ENCODE data around the gene RPTOR. TPM values are rescaled to one million over a fixed set of nuclear protein-coding genes. Genes with fewer than 3 reads are reported as not detected.
A peak's percentile ranks its signal among the peaks of the same experiment; 100 is the strongest.

Gene RPTOR
- total and polyA plus RNA-seq, 2 donors = 8.1 to 10.3 TPM

DNA sequence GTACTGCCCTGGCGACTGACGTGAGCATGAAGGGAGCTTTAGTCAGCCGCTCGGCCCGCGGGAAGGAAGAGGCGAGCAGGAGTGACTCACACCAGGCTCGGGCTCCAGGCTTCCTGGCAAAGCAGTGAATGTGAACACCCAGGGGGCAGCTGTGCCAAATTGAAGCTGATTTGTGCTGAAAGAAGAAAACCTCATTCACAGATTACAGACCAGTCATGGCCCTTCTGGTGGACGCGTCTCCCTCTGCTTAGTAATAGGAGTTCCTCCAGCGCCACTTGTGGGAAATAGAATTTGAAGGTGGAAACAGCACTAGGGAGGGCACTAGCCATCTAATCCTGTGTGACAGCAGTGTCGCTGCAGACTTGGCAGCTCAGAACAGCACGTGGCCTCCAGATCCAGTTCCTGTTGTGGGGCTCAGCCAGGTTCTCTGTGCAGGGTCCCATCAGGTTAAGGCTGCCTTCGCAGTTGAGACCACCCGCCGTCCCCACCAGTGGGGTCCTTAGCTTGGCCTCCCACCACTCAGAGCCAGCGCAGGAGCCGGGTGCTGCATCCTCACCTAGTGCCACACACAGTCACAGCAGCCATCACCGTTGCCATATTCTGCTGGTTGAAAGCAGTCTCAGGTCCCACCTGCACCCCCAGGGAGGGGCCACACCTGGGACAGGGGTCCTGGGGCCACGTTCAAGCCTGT, 282.5 kb downstream of the RPTOR start:
- peak in 1 of 9 donors; percentile 27 for DNase-seq (ENCODE audit: low read depth in 6 of 9, low spot score in 9 of 9)
- H3K36me3 ChIP-seq (ENCODE audit: control insufficient read depth in 2 of 2, insufficient read depth in 2 of 2, low read length in 1 of 2) = peaks cover 57 to 72% of the 10 kb centered on the region in 2 donors
- H3K27me3 ChIP-seq (ENCODE audit: control insufficient read depth in 2 of 2, insufficient read depth in 1 of 2, low read length in 1 of 2) = no peaks in the 10 kb centered on the region
- peak overlapping the region; percentile 1 to 53 for H3K27ac ChIP-seq (ENCODE audit: low read depth in 1 of 2, low read length in 1 of 2)
- 53% methylated on average over 20 of the region's 20 CpGs for WGBS
- H3K9me3 ChIP-seq (ENCODE audit: control insufficient read depth in 2 of 2, insufficient read depth in 1 of 2, low read length in 1 of 2) = peaks cover 0 to 6% of the 10 kb centered on the region in 2 donors
- no peak overlapping the region for H3K4me3 ChIP-seq (ENCODE audit: low read length in 2 of 2)
- H3K4me1 ChIP-seq (ENCODE audit: control insufficient read depth in 2 of 2, insufficient read depth in 2 of 2, low read length in 2 of 2) = peaks cover 6 to 39% of the 10 kb centered on the region in 2 donors

DNA sequence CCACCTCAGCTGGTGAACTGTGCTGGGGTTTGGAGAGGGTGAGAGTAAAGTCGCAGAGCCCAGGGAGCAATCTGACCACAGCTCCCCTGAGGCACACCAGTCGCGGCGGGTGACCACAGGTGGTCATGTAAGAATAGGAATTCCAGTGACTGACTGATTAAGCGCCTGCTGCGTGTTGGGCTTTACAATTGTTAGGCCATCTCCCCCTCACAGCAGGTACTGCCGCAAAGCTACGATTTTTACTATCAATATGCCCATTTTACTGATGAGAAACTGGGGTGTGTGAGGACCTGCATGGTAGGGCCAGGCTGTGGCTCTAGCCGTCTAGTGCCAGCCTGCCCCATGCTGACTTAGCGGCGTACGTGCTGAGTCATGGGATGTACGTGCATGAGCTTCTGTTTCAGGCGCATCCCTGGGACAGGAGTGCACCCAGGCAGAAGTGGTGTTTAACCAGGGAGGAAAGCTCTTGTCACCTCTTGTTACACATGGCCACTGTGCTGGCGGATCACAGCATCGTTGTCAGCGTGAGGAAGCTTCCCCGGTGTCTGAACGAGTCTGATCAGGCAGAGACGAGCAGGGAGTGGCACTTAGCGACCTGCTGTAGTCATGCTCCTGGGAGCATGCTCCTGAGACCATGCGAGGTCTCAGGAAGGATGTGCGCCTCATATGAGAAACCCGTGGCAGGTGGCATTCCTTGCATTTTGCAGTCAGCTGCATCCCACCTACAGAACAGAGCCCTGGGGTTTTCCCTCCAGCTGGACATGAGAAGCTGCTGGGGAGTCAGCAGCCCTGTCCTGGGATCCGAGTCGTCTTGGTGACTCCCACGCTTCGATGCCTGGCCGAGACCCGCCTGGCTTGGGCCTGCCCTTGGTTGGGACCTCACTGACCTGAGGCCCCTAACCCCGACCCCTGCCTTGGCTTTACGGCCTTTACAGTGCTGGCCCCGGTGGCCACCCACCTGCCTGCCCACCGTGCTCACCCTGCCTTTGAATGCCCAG, 283.3 kb downstream of the RPTOR start:
- H3K27me3 ChIP-seq (ENCODE audit: control insufficient read depth in 2 of 2, insufficient read depth in 1 of 2, low read length in 1 of 2) = no peaks in the 10 kb centered on the region
- peak overlapping the region in 1 of 2 donors; percentile 13 for H3K27ac ChIP-seq (ENCODE audit: low read depth in 1 of 2, low read length in 1 of 2)
- H3K4me3 ChIP-seq (ENCODE audit: low read length in 2 of 2) = no peak overlapping the region
- peaks cover 13 to 47% of the 10 kb centered on the region in 2 donors for H3K4me1 ChIP-seq (ENCODE audit: control insufficient read depth in 2 of 2, insufficient read depth in 2 of 2, low read length in 2 of 2)
- no peak for DNase-seq (ENCODE audit: low read depth in 6 of 9, low spot score in 9 of 9)
- peaks cover 0 to 6% of the 10 kb centered on the region in 2 donors for H3K9me3 ChIP-seq (ENCODE audit: control insufficient read depth in 2 of 2, insufficient read depth in 1 of 2, low read length in 1 of 2)
- H3K36me3 ChIP-seq (ENCODE audit: control insufficient read depth in 2 of 2, insufficient read depth in 2 of 2, low read length in 1 of 2) = peaks cover 50 to 63% of the 10 kb centered on the region in 2 donors
- 91% methylated on average over 34 of the region's 34 CpGs for WGBS

DNA sequence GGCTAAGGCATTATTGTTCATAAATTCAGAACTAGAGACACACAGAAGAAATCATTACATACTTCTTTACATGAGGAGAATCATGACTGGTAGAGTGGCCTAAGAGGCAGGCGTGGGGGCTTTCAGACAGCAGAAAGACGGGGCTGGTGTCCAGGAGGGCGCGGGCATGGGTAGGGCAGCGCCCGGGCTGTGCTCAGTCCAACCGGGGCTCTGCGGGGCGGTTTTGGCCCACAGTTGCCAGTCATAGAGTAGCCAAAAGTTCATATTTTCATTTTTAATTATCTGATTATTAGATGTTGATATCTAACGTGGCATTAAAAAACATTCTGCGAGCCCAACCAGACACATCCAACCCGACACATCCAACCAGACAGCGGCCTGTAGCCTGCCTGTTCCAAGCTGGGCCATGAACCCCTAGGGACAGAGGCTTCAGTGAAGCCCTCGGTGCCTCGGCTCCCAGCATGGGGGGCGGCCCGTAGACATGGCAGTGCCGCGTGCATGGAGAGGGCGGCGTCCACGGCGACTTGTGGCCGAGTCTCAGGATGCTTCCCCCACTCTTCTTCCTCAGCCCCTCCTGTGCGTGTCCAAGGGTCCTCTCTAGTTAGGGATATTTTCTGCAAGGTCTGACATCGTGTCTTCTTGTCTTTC, 284.7 kb downstream of the RPTOR start:
- Histone ChIP-seq H3K4me1 (ENCODE audit: control insufficient read depth in 2 of 2, insufficient read depth in 2 of 2, low read length in 2 of 2) (peaks cover 13 to 60% of the 10 kb centered on the region in 2 donors), H3K4me3 (ENCODE audit: low read length in 2 of 2) (no peak overlapping the region), H3K27ac (ENCODE audit: low read depth in 1 of 2, low read length in 1 of 2) (no peak overlapping the region), H3K36me3 (ENCODE audit: control insufficient read depth in 2 of 2, insufficient read depth in 2 of 2, low read length in 1 of 2) (peaks cover 45 to 51% of the 10 kb centered on the region in 2 donors), H3K27me3 (ENCODE audit: control insufficient read depth in 2 of 2, insufficient read depth in 1 of 2, low read length in 1 of 2) (no peaks in the 10 kb centered on the region), H3K9me3 (ENCODE audit: control insufficient read depth in 2 of 2, insufficient read depth in 1 of 2, low read length in 1 of 2) (peaks cover 0 to 6% of the 10 kb centered on the region in 2 donors)
- WGBS = 95% methylated on average over 26 of the region's 26 CpGs
- no peak for DNase-seq (ENCODE audit: low read depth in 6 of 9, low spot score in 9 of 9)

DNA sequence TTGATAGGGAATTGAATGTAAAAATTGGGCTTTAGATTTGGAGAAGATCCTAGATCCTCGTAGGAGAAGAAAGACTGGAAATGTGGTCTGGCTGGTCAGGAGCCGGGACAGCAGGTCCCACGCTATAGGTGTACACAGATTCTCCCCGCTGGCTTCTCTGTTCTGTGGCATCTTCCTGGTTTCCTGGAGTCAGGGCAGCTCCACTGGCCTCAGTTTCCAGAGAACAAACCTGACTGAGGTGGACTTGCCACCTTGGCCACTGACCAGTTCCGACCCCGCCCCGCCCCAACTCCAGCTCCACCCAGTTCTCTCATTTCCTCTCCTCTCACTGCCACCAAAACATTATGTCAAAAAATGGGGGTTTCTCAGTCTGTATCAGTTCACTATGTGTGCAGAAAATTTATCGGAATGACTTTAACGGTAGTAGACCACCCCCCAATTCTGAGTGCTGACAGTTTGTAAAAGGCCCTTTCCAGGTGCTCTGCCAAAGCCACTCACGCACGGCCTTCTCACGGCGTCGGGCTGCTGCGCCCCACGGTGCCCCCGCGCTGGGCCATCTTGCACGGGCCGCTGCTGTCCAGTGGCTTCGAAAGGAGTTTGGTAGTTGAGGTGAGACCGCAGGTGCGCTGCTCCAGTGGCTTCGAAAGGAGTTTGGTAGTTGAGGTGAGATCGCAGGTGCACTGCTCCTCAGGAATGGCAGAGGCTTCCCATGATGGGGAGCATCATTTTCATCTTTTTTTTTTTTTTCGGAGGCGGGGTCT, 285.6 kb downstream of the RPTOR start:
- Histone ChIP-seq H3K27me3 (ENCODE audit: control insufficient read depth in 2 of 2, insufficient read depth in 1 of 2, low read length in 1 of 2) (no peaks in the 10 kb centered on the region), H3K4me1 (ENCODE audit: control insufficient read depth in 2 of 2, insufficient read depth in 2 of 2, low read length in 2 of 2) (peaks cover 13 to 63% of the 10 kb centered on the region in 2 donors), H3K4me3 (ENCODE audit: low read length in 2 of 2) (no peak overlapping the region), H3K27ac (ENCODE audit: low read depth in 1 of 2, low read length in 1 of 2) (no peak overlapping the region), H3K9me3 (ENCODE audit: control insufficient read depth in 2 of 2, insufficient read depth in 1 of 2, low read length in 1 of 2) (peaks cover 0 to 6% of the 10 kb centered on the region in 2 donors), H3K36me3 (ENCODE audit: control insufficient read depth in 2 of 2, insufficient read depth in 2 of 2, low read length in 1 of 2) (peaks cover 37 to 44% of the 10 kb centered on the region in 2 donors)
- DNase-seq (ENCODE audit: low read depth in 6 of 9, low spot score in 9 of 9) = no peak
- WGBS = 99% methylated on average over 27 of the region's 27 CpGs

DNA sequence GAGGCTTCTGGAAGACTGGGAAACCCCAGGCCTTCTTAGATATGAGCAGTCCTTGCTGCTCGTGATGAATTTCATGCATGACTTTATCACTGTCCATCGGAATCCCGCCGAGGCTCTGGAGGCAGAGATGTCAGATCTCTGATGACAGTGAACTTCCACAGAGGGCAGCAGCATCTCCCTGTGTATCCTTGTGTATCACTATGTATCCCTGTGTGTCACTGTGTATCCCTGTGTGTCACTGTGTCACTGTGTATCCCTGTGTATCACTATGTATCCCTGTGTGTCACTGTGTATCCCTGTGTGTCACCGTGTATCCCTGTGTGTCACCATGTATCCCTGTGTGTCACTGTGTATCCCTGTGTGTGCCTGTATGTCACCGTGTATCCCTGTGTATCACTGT, 286.9 kb downstream of the RPTOR start:
- DNase-seq (ENCODE audit: low read depth in 6 of 9, low spot score in 9 of 9) = no peak
- Histone ChIP-seq H3K27me3 (ENCODE audit: control insufficient read depth in 2 of 2, insufficient read depth in 1 of 2, low read length in 1 of 2) (no peaks in the 10 kb centered on the region), H3K27ac (ENCODE audit: low read depth in 1 of 2, low read length in 1 of 2) (peak overlapping the region in 1 of 2 donors; percentile 88), H3K9me3 (ENCODE audit: control insufficient read depth in 2 of 2, insufficient read depth in 1 of 2, low read length in 1 of 2) (peaks cover 0 to 2% of the 10 kb centered on the region in 2 donors), H3K36me3 (ENCODE audit: control insufficient read depth in 2 of 2, insufficient read depth in 2 of 2, low read length in 1 of 2) (peaks cover 27 to 34% of the 10 kb centered on the region in 2 donors), H3K4me1 (ENCODE audit: control insufficient read depth in 2 of 2, insufficient read depth in 2 of 2, low read length in 2 of 2) (peaks cover 10 to 56% of the 10 kb centered on the region in 2 donors), H3K4me3 (ENCODE audit: low read length in 2 of 2) (no peak overlapping the region)
- WGBS = 98% methylated on average over 6 of the region's 6 CpGs

DNA sequence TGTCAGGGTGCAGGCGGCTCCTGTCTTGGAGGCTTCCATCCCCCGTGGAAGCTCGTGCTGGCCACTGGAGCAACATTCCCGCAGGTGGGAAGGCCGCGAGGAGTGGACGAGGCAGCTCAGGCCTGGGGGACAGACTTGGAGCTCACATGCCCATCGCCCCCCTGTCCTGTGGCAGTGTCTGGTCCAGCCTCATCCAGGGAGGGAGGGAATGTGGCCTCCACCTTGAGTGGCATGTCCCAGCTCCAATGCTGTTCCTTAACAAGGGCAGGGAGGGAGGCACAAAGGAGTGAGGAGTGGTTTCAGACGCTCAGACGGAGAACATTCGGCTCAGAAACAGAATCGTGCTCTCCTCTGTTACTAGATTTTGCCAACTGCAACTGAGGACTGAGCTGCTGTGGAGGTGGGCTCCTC, 287.6 kb downstream of the RPTOR start:
- no peak for DNase-seq (ENCODE audit: low read depth in 6 of 9, low spot score in 9 of 9)
- 86% methylated on average over 12 of the region's 12 CpGs for WGBS
- H3K36me3 ChIP-seq (ENCODE audit: control insufficient read depth in 2 of 2, insufficient read depth in 2 of 2, low read length in 1 of 2) = peaks cover 25 to 27% of the 10 kb centered on the region in 2 donors
- H3K4me3 ChIP-seq (ENCODE audit: low read length in 2 of 2) = peak overlapping the region; percentile 30 to 54
- H3K4me1 ChIP-seq (ENCODE audit: control insufficient read depth in 2 of 2, insufficient read depth in 2 of 2, low read length in 2 of 2) = peaks cover 8 to 56% of the 10 kb centered on the region in 2 donors
- H3K9me3 ChIP-seq (ENCODE audit: control insufficient read depth in 2 of 2, insufficient read depth in 1 of 2, low read length in 1 of 2) = peaks cover 0 to 2% of the 10 kb centered on the region in 2 donors
- H3K27ac ChIP-seq (ENCODE audit: low read depth in 1 of 2, low read length in 1 of 2) = peak overlapping the region; percentile 82 to 88
- H3K27me3 ChIP-seq (ENCODE audit: control insufficient read depth in 2 of 2, insufficient read depth in 1 of 2, low read length in 1 of 2) = no peaks in the 10 kb centered on the region

DNA sequence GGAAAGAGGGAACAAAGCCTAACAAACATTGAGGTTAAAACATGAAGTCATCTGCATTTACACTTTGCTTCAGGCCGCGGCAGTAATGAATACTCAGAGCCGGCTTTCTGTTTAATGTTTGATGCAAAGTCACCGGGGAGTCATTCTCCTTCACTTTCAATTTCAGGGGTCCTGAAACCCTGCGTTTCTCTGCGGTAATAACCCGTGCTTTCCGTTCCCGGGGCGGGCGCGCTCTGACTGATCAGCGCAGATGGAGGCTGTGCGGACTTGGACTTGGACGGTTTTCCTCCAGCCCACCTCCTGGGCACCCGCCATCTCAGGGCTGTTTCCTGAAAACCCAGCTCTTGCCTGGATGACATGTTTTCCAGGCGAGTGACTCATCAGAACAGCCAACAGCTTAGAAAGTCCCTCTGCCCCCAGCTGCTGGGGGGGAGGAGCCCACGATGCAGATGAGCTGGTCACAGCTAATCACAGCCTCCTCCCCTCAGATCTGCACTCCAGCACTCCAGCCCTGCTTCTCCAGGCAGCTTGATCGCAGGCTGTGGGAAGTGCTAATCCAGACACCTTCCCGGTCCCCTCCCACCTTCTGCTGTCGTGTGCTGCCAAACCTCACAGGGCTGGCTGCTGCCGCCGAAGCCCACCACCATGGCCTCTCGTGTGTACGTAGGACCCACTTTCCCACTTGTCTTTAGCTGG, 288.4 kb downstream of the RPTOR start:
- Histone ChIP-seq H3K4me1 (ENCODE audit: control insufficient read depth in 2 of 2, insufficient read depth in 2 of 2, low read length in 2 of 2) (peaks cover 8 to 56% of the 10 kb centered on the region in 2 donors), H3K36me3 (ENCODE audit: control insufficient read depth in 2 of 2, insufficient read depth in 2 of 2, low read length in 1 of 2) (peaks cover 21 to 26% of the 10 kb centered on the region in 2 donors), H3K9me3 (ENCODE audit: control insufficient read depth in 2 of 2, insufficient read depth in 1 of 2, low read length in 1 of 2) (peaks cover 0 to 2% of the 10 kb centered on the region in 2 donors), H3K4me3 (ENCODE audit: low read length in 2 of 2) (peak overlapping the region; percentile 30 to 54), H3K27ac (ENCODE audit: low read depth in 1 of 2, low read length in 1 of 2) (peak overlapping the region; percentile 82 to 88), H3K27me3 (ENCODE audit: control insufficient read depth in 2 of 2, insufficient read depth in 1 of 2, low read length in 1 of 2) (no peaks in the 10 kb centered on the region)
- 8% methylated on average over 25 of the region's 25 CpGs for WGBS
- peak in 8 of 9 donors; percentile 30 to 80 (median 51) for DNase-seq (ENCODE audit: low read depth in 6 of 9, low spot score in 9 of 9)

Data from thymus (tissue), 11 donors.